ENCODE data around the gene NDUFS5.

DNA sequence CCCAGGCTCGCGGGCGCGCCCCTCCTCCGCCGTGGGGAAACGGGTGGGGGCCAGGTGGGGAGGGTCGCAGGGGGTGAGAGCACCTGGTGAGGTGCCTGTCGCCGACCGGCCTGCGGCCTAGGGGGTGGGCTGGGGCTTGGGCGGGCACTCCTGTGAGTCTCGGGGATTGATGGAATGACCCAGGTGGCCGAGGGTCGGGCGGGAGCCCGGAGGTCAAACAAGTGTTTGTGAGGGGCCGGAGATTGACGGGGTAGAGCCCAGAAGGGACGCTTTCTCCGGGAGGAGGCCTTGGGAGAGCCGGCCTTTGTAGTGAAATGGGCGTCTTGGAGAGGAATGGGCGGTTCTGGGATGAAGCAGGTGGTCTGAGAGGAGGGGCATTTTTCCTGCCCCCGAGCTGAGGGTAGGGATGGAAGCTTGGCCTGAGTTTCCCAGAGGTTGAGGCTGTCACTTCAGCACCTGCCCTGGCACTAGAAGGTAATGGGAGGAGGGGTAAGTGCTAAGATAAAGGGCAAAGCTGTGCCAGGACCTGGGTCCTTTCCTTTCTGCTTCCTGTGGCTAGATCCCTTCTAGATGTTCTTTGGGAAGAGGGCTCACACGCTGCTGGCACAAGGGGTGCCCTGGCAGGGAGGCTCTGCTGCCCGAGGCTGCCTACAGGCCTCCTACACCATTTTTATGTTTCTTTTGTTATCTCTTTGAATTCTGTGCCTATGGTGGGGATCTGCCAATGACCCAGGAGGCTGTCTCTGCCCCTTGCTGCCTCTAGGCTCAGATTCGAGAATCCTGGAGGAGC lies 56.1 kb downstream of the NDUFS5 start:
- TF ChIP-seq, protein P1, sequence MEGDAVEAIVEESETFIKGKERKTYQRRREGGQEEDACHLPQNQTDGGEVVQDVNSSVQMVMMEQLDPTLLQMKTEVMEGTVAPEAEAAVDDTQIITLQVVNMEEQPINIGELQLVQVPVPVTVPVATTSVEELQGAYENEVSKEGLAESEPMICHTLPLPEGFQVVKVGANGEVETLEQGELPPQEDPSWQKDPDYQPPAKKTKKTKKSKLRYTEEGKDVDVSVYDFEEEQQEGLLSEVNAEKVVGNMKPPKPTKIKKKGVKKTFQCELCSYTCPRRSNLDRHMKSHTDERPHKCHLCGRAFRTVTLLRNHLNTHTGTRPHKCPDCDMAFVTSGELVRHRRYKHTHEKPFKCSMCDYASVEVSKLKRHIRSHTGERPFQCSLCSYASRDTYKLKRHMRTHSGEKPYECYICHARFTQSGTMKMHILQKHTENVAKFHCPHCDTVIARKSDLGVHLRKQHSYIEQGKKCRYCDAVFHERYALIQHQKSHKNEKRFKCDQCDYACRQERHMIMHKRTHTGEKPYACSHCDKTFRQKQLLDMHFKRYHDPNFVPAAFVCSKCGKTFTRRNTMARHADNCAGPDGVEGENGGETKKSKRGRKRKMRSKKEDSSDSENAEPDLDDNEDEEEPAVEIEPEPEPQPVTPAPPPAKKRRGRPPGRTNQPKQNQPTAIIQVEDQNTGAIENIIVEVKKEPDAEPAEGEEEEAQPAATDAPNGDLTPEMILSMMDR (IDR thresholded peaks at IDR 0.05; ENCODE audit: low read length): no peak
- TF ChIP-seq EZH2 (optimal IDR thresholded peaks at IDR 0.05; ENCODE audit: low read depth, low read length) (no peak), EZH2phosphoT487 (IDR thresholded peaks at IDR 0.05; ENCODE audit: low read length) (no peak)

Measured in MM.1S (cell line).